ENCODE data around the gene MYLK.

MYLK gene

DNA sequence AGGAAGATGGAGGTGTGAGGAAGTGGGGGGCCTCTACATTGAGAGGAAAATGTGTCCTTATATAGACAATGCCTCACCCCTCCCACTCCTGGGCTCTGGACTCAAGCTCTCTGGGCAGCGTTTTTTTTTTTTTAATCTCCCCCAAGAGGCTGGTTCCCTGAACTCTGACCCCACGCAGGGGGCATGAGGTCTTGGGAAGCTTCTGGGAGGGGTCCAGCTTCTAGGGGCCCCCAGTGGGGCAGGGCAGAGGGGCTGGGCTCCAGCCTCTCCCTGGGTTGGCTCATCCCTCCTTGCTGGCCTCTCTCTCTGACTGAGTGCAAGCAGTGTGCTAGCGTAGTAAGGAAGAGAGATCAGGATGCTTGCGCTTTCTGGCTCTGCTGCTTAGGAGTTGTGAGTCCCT lies 197.9 kb downstream of the MYLK start:
- H2BK15ac ChIP-seq (replicated peaks; ENCODE audit: low read depth): no peak overlapping the region
- H3K4me1 ChIP-seq (ENCODE audit: control insufficient read depth, low read depth, low read length): peaks cover 3% of the 10 kb centered on the region
- H3K56ac ChIP-seq (ENCODE audit: low read length): no peak overlapping the region
- no peak overlapping the region for H3K4me3 ChIP-seq (ENCODE audit: low read length)
- DNase-seq: no peak
- no peak overlapping the region for H3K4me2 ChIP-seq (ENCODE audit: low read length)
- no peaks in the 10 kb centered on the region for H3K27me3 ChIP-seq (ENCODE audit: insufficient read depth, low read length, poor library complexity)
- H3K23ac ChIP-seq (ENCODE audit: low read length): no peak overlapping the region
- H2BK5ac ChIP-seq (ENCODE audit: low read length): no peak overlapping the region
- WGBS (ENCODE audit: extremely low coverage, insufficient coverage, low lambda C conversion rate): no CpG with 5 or more reads among the region's 4 CpGs
- no peak overlapping the region for H2BK120ac ChIP-seq (ENCODE audit: low read depth, low read length)
- no peak overlapping the region for H4K5ac ChIP-seq (ENCODE audit: low read length)
- H4K8ac ChIP-seq (ENCODE audit: low read depth, low read length): no peak overlapping the region
- no peak overlapping the region for H3K27ac ChIP-seq (ENCODE audit: low read depth, low read length)
- no peak overlapping the region for H3K9ac ChIP-seq (ENCODE audit: low read length)
- H3K79me1 ChIP-seq (ENCODE audit: low read length): no peaks in the 10 kb centered on the region
- no peaks in the 10 kb centered on the region for H3K79me2 ChIP-seq (ENCODE audit: control insufficient read depth, insufficient read depth, low read length)
- H2AK5ac ChIP-seq (ENCODE audit: low read length): no peak overlapping the region
- H3K4ac ChIP-seq (ENCODE audit: low read depth, low read length): no peak overlapping the region
- H3K36me3 ChIP-seq (ENCODE audit: control insufficient read depth, insufficient read depth, low read length): no peaks in the 10 kb centered on the region
- no peak overlapping the region for H3K18ac ChIP-seq (ENCODE audit: low read length)

DNA sequence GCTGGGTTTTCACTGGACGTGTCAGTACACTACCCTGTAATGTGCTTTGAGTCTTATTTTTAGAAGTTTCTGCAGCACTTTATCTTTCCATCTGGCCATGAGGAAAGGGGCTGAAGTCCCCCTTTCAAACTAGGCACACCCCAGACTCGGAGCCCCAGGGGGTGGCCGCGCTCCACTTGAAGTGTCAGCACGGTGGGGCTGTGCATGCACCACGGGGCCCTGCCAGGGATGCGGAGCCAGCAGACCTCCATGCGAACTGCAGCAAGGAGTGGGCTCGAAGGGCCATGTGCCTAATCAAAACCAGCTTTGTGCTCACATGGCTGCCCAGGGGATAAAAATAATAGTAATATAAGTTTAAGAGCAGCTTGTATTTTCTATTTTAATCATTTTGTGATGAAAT lies 198.4 kb downstream of the MYLK start:
- H3K9ac ChIP-seq (ENCODE audit: low read length): no peak overlapping the region
- no CpG with 5 or more reads among the region's 9 CpGs for WGBS (ENCODE audit: extremely low coverage, insufficient coverage, low lambda C conversion rate)
- H2AK5ac ChIP-seq (ENCODE audit: low read length): no peak overlapping the region
- no peak overlapping the region for H3K4me3 ChIP-seq (ENCODE audit: low read length)
- H3K79me1 ChIP-seq (ENCODE audit: low read length): no peaks in the 10 kb centered on the region
- no peak overlapping the region for H2BK120ac ChIP-seq (ENCODE audit: low read depth, low read length)
- H4K8ac ChIP-seq (ENCODE audit: low read depth, low read length): no peak overlapping the region
- no peak overlapping the region for H3K56ac ChIP-seq (ENCODE audit: low read length)
- H3K23ac ChIP-seq (ENCODE audit: low read length): no peak overlapping the region
- no peak overlapping the region for H3K4ac ChIP-seq (ENCODE audit: low read depth, low read length)
- H2BK15ac ChIP-seq (replicated peaks; ENCODE audit: low read depth): no peak overlapping the region
- no peaks in the 10 kb centered on the region for H3K36me3 ChIP-seq (ENCODE audit: control insufficient read depth, insufficient read depth, low read length)
- H3K79me2 ChIP-seq (ENCODE audit: control insufficient read depth, insufficient read depth, low read length): no peaks in the 10 kb centered on the region
- no peaks in the 10 kb centered on the region for H3K27me3 ChIP-seq (ENCODE audit: insufficient read depth, low read length, poor library complexity)
- H3K27ac ChIP-seq (ENCODE audit: low read depth, low read length): no peak overlapping the region
- H2BK5ac ChIP-seq (ENCODE audit: low read length): no peak overlapping the region
- H3K18ac ChIP-seq (ENCODE audit: low read length): no peak overlapping the region
- no peaks in the 10 kb centered on the region for H3K4me1 ChIP-seq (ENCODE audit: control insufficient read depth, low read depth, low read length)
- no peak overlapping the region for H4K5ac ChIP-seq (ENCODE audit: low read length)
- no peak for DNase-seq
- H3K4me2 ChIP-seq (ENCODE audit: low read length): no peak overlapping the region

DNA sequence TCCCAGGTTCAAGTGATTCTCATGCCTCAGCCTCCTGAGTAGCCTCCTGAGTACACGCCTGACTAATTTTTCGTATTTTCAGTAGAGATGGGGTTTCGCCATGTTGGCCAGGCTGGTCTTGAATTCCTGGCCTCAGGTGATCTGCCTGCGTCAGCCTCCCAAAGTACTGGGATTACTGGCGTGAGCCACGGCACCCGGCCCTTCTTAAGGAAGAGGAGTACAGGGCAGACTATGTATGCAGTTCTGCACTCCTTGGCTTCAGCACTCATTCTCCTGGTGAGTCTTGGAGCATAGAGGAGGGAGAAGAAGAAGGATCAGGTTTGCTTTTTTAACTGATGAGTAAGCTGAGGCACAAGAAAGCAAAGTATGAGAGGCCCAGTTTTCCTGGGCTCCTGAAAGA lies 199.5 kb downstream of the MYLK start:
- Histone ChIP-seq H3K4me1 (ENCODE audit: control insufficient read depth, low read depth, low read length) (no peaks in the 10 kb centered on the region), H2AK5ac (ENCODE audit: low read length) (no peak overlapping the region), H3K36me3 (ENCODE audit: control insufficient read depth, insufficient read depth, low read length) (no peaks in the 10 kb centered on the region), H3K4me3 (ENCODE audit: low read length) (no peak overlapping the region), H4K5ac (ENCODE audit: low read length) (no peak overlapping the region), H4K8ac (ENCODE audit: low read depth, low read length) (no peak overlapping the region), H2BK120ac (ENCODE audit: low read depth, low read length) (no peak overlapping the region), H2BK15ac (replicated peaks; ENCODE audit: low read depth) (no peak overlapping the region), H3K79me2 (ENCODE audit: control insufficient read depth, insufficient read depth, low read length) (no peaks in the 10 kb centered on the region), H3K27ac (ENCODE audit: low read depth, low read length) (no peak overlapping the region), H3K9ac (ENCODE audit: low read length) (no peak overlapping the region), H3K79me1 (ENCODE audit: low read length) (no peaks in the 10 kb centered on the region), H2BK5ac (ENCODE audit: low read length) (no peak overlapping the region), H3K56ac (ENCODE audit: low read length) (no peak overlapping the region), H3K4ac (ENCODE audit: low read depth, low read length) (no peak overlapping the region), H3K23ac (ENCODE audit: low read length) (no peak overlapping the region), H3K18ac (ENCODE audit: low read length) (no peak overlapping the region), H3K27me3 (ENCODE audit: insufficient read depth, low read length, poor library complexity) (no peaks in the 10 kb centered on the region), H3K4me2 (ENCODE audit: low read length) (no peak overlapping the region)
- WGBS (ENCODE audit: extremely low coverage, insufficient coverage, low lambda C conversion rate): no CpG with 5 or more reads among the region's 7 CpGs
- DNase-seq: no peak

DNA sequence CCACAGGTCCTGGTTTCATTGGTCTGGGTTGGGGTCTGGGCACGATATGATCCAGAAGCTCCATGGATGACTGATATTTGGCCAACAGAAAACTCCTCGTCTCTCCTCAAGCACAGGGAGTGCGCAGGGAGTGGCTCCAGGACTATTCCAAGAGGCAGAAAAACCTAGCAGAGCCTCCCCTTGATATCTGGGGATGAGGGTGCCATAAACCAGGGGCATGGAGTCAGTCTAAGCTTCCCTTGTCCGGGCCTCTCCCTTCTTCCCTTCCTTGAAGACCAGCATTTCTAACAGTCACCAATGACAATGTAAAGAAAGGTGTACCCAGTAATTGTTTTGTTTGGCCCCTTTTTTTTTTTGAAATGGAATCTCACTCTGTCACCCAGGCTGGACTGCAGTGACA lies 199.9 kb downstream of the MYLK start:
- Histone ChIP-seq H2AK5ac (ENCODE audit: low read length) (no peak overlapping the region), H3K79me1 (ENCODE audit: low read length) (no peaks in the 10 kb centered on the region), H2BK15ac (replicated peaks; ENCODE audit: low read depth) (no peak overlapping the region), H3K27me3 (ENCODE audit: insufficient read depth, low read length, poor library complexity) (no peaks in the 10 kb centered on the region), H2BK5ac (ENCODE audit: low read length) (no peak overlapping the region), H3K36me3 (ENCODE audit: control insufficient read depth, insufficient read depth, low read length) (no peaks in the 10 kb centered on the region), H3K9ac (ENCODE audit: low read length) (no peak overlapping the region), H3K4me1 (ENCODE audit: control insufficient read depth, low read depth, low read length) (no peaks in the 10 kb centered on the region), H3K27ac (ENCODE audit: low read depth, low read length) (no peak overlapping the region), H2BK120ac (ENCODE audit: low read depth, low read length) (no peak overlapping the region), H4K5ac (ENCODE audit: low read length) (no peak overlapping the region), H3K4me2 (ENCODE audit: low read length) (no peak overlapping the region), H4K8ac (ENCODE audit: low read depth, low read length) (no peak overlapping the region), H3K79me2 (ENCODE audit: control insufficient read depth, insufficient read depth, low read length) (no peaks in the 10 kb centered on the region), H3K56ac (ENCODE audit: low read length) (no peak overlapping the region), H3K23ac (ENCODE audit: low read length) (no peak overlapping the region), H3K18ac (ENCODE audit: low read length) (no peak overlapping the region), H3K4me3 (ENCODE audit: low read length) (no peak overlapping the region), H3K4ac (ENCODE audit: low read depth, low read length) (no peak overlapping the region)
- DNase-seq: no peak
- WGBS (ENCODE audit: extremely low coverage, insufficient coverage, low lambda C conversion rate): no CpG with 5 or more reads among the region's 4 CpGs

DNA sequence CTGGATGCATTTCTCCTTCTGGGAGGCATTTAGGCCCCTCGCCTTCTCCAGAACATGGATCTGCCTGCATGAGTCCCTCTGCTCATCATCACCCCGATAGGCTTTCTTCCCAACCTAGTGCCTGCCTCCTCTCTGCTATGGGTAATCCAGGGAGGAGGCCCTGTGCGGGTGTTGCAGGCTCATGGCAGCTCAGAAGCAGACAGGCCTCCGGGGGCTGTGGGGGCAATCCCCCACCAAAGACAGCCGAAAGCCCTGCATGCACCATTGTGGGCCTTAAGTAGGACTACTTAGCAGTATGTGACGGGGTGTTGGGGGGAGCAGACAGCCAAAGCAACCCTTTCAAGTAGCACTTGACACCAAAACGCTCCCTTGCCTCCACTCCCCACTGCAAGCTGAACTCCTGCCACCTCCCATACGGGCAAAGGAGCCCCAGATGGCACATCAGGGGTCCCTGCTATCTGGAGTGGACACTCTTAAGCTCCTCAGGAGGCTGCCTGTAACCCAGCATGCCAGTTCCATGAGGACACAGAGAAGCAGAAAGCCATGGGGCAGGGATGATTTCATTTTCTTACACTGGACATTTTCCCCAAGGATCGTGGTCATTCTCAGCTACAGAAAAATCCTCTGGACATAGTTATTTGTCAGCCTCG lies 200.5 kb downstream of the MYLK start:
- H2BK5ac ChIP-seq (ENCODE audit: low read length): no peak overlapping the region
- no peak overlapping the region for H3K9ac ChIP-seq (ENCODE audit: low read length)
- H3K56ac ChIP-seq (ENCODE audit: low read length): no peak overlapping the region
- no peak overlapping the region for H4K5ac ChIP-seq (ENCODE audit: low read length)
- no peak overlapping the region for H4K8ac ChIP-seq (ENCODE audit: low read depth, low read length)
- H3K4ac ChIP-seq (ENCODE audit: low read depth, low read length): no peak overlapping the region
- H3K27me3 ChIP-seq (ENCODE audit: insufficient read depth, low read length, poor library complexity): no peaks in the 10 kb centered on the region
- no peaks in the 10 kb centered on the region for H3K4me1 ChIP-seq (ENCODE audit: control insufficient read depth, low read depth, low read length)
- no peak overlapping the region for H2BK120ac ChIP-seq (ENCODE audit: low read depth, low read length)
- no peak overlapping the region for H3K18ac ChIP-seq (ENCODE audit: low read length)
- no peak overlapping the region for H2BK15ac ChIP-seq (replicated peaks; ENCODE audit: low read depth)
- no peaks in the 10 kb centered on the region for H3K36me3 ChIP-seq (ENCODE audit: control insufficient read depth, insufficient read depth, low read length)
- no peak overlapping the region for H3K27ac ChIP-seq (ENCODE audit: low read depth, low read length)
- no peak overlapping the region for H2AK5ac ChIP-seq (ENCODE audit: low read length)
- no peaks in the 10 kb centered on the region for H3K79me1 ChIP-seq (ENCODE audit: low read length)
- no peaks in the 10 kb centered on the region for H3K79me2 ChIP-seq (ENCODE audit: control insufficient read depth, insufficient read depth, low read length)
- H3K23ac ChIP-seq (ENCODE audit: low read length): no peak overlapping the region
- H3K4me3 ChIP-seq (ENCODE audit: low read length): no peak overlapping the region
- no peak for DNase-seq
- WGBS (ENCODE audit: extremely low coverage, insufficient coverage, low lambda C conversion rate): no CpG with 5 or more reads among the region's 10 CpGs
- no peak overlapping the region for H3K4me2 ChIP-seq (ENCODE audit: low read length)

GRCh38 chr3:123682781-123683504 lies 201.2 kb downstream of the MYLK start:
- no CpG with 5 or more reads among the region's 10 CpGs for WGBS (ENCODE audit: extremely low coverage, insufficient coverage, low lambda C conversion rate)

More at GRCh38 chr3:123682781-123683504, 201.2 kb downstream of the MYLK start:
- Histone ChIP-seq H3K79me1 (ENCODE audit: low read length) (no peaks in the 10 kb centered on the region), H2AK5ac (ENCODE audit: low read length) (no peak overlapping the region), H4K8ac (ENCODE audit: low read depth, low read length) (no peak overlapping the region), H3K79me2 (ENCODE audit: control insufficient read depth, insufficient read depth, low read length) (no peaks in the 10 kb centered on the region), H3K4ac (ENCODE audit: low read depth, low read length) (no peak overlapping the region), H2BK15ac (replicated peaks; ENCODE audit: low read depth) (no peak overlapping the region), H3K27me3 (ENCODE audit: insufficient read depth, low read length, poor library complexity) (no peaks in the 10 kb centered on the region), H3K4me3 (ENCODE audit: low read length) (no peak overlapping the region), H3K56ac (ENCODE audit: low read length) (no peak overlapping the region), H3K27ac (ENCODE audit: low read depth, low read length) (no peak overlapping the region), H3K23ac (ENCODE audit: low read length) (no peak overlapping the region), H3K4me2 (ENCODE audit: low read length) (no peak overlapping the region), H2BK5ac (ENCODE audit: low read length) (no peak overlapping the region), H3K36me3 (ENCODE audit: control insufficient read depth, insufficient read depth, low read length) (no peaks in the 10 kb centered on the region), H3K4me1 (ENCODE audit: control insufficient read depth, low read depth, low read length) (no peaks in the 10 kb centered on the region), H3K9ac (ENCODE audit: low read length) (no peak overlapping the region), H2BK120ac (ENCODE audit: low read depth, low read length) (no peak overlapping the region), H3K18ac (ENCODE audit: low read length) (no peak overlapping the region), H4K5ac (ENCODE audit: low read length) (no peak overlapping the region)
- DNase-seq: no peak
